ENCODE results near the gene PSD2.

The PSD2 gene

DNA sequence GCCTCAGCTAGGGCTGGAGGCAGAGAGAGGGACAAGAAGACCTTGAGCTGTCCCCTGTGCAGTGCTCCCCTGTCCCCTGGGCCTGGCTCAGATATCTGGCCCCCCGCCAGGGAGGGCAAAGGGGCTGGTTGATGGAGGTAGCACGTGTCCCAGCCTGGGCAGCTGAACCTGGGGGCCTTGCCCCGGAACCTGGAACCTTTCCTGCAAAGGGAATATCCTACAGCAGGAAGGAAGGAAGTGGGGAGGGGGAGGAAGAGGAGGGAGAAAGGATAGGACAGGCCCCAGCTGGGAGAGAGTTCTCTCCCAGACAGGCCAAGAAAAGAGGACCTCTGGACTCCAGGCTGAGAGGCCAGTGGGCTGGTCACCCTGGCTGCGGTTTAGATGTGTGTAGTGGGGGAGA lies 27.6 kb upstream of the PSD2 start:
- TF ChIP-seq, protein P1, sequence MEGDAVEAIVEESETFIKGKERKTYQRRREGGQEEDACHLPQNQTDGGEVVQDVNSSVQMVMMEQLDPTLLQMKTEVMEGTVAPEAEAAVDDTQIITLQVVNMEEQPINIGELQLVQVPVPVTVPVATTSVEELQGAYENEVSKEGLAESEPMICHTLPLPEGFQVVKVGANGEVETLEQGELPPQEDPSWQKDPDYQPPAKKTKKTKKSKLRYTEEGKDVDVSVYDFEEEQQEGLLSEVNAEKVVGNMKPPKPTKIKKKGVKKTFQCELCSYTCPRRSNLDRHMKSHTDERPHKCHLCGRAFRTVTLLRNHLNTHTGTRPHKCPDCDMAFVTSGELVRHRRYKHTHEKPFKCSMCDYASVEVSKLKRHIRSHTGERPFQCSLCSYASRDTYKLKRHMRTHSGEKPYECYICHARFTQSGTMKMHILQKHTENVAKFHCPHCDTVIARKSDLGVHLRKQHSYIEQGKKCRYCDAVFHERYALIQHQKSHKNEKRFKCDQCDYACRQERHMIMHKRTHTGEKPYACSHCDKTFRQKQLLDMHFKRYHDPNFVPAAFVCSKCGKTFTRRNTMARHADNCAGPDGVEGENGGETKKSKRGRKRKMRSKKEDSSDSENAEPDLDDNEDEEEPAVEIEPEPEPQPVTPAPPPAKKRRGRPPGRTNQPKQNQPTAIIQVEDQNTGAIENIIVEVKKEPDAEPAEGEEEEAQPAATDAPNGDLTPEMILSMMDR (IDR thresholded peaks at IDR 0.05; ENCODE audit: unreplicated experiment in 3 of 3) = no peak
- H3K4me1 Mint-ChIP-seq = peaks cover 18% of the 10 kb centered on the region
- no peak overlapping the region for H3K4me3 Mint-ChIP-seq
- peaks cover 25% of the 10 kb centered on the region for H3K27me3 Mint-ChIP-seq (ENCODE audit: low read depth)
- no peak overlapping the region for H3K27ac Mint-ChIP-seq
- H3K36me3 Mint-ChIP-seq (ENCODE audit: low read depth) = no peaks in the 10 kb centered on the region
- H3K9me3 Mint-ChIP-seq = no peaks in the 10 kb centered on the region

DNA sequence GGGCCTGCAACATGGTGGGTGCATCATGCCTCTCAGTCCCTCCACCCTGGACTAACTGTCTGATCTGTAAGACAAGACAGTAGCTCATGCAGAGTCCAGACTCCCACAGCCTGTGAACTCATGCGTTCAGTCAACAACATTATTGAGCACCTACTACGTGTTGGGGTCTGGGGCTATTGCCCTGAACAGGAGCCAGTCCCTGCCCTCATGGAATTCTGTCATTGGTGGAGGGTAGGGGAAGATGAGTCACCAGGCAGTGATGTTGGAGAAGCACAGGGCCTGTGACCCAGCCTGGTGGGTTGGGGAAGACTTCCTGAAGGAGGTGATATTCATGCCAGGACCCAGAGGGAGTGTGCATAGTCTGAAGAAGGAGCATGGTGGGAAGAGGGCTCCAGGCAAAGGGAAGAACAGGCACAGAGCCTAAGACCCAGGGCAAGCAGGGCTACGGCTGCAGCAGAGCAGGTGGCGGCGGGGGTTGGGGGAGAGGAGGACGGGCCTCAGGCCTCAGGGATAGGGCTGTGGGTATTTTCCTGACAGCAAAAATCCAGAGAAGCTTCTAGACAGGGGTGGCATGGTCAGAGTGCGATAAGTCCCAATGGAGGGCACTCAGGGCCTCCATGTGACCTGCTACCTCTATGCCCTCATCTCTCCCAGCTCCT lies 26.7 kb upstream of the PSD2 start:
- TF ChIP-seq, protein P1 (IDR thresholded peaks at IDR 0.05; ENCODE audit: unreplicated experiment in 3 of 3) = no peak
- no peak overlapping the region for H3K27ac Mint-ChIP-seq
- no peaks in the 10 kb centered on the region for H3K9me3 Mint-ChIP-seq
- H3K4me1 Mint-ChIP-seq = peaks cover 9% of the 10 kb centered on the region
- H3K4me3 Mint-ChIP-seq = no peak overlapping the region
- peaks cover 15% of the 10 kb centered on the region for H3K27me3 Mint-ChIP-seq (ENCODE audit: low read depth)
- no peaks in the 10 kb centered on the region for H3K36me3 Mint-ChIP-seq (ENCODE audit: low read depth)

DNA sequence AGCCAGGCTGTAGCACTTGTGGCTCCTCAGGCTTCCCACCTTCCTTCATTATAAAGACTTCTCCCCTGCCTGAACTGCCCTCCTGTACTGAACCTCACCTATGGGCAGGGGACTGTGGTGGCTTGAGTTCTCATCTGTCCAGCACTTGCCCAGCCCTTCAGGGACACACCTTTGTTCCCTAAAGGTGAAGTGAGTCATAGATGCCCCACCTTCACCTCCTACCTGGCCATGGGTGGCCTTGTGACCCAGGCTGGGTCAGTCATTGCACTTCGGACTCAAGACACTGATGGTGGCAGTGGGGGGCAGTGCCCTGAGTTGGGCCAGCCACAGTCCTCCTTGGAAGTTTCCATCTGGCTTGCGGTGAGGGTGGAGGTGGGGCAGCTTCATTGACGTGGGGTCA lies 26.1 kb upstream of the PSD2 start:
- Mint-ChIP-seq H3K4me1 (peaks cover 8% of the 10 kb centered on the region), H3K9me3 (no peaks in the 10 kb centered on the region), H3K27ac (no peak overlapping the region), H3K4me3 (no peak overlapping the region), H3K27me3 (ENCODE audit: low read depth) (peaks cover 14% of the 10 kb centered on the region), H3K36me3 (ENCODE audit: low read depth) (no peaks in the 10 kb centered on the region)
- TF ChIP-seq, protein P1 (IDR thresholded peaks at IDR 0.05; ENCODE audit: unreplicated experiment in 3 of 3) = no peak

DNA sequence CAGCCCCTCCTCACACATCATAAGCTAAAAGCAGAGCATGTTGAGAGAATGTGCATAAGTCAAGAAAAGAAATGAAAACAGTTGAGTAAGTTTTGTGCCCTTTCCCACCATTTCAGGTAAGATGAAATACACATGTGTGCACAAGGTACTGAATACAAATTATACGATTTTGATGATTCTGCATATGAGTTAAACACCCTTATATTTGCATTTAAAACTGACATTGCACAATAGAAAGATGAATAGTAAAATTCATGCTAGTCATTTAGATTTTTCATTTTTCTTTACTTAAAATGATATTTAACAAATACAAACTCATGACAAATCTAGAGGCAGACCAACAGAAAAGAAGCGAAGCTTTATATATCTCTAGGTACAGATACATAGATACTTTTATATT lies 24.9 kb upstream of the PSD2 start:
- Mint-ChIP-seq H3K27me3 (ENCODE audit: low read depth) (peaks cover 11% of the 10 kb centered on the region), H3K36me3 (ENCODE audit: low read depth) (no peaks in the 10 kb centered on the region), H3K4me1 (no peaks in the 10 kb centered on the region), H3K9me3 (no peaks in the 10 kb centered on the region), H3K27ac (no peak overlapping the region), H3K4me3 (no peak overlapping the region)
- TF ChIP-seq, protein P1 (IDR thresholded peaks at IDR 0.05; ENCODE audit: unreplicated experiment in 3 of 3) = no peak

DNA sequence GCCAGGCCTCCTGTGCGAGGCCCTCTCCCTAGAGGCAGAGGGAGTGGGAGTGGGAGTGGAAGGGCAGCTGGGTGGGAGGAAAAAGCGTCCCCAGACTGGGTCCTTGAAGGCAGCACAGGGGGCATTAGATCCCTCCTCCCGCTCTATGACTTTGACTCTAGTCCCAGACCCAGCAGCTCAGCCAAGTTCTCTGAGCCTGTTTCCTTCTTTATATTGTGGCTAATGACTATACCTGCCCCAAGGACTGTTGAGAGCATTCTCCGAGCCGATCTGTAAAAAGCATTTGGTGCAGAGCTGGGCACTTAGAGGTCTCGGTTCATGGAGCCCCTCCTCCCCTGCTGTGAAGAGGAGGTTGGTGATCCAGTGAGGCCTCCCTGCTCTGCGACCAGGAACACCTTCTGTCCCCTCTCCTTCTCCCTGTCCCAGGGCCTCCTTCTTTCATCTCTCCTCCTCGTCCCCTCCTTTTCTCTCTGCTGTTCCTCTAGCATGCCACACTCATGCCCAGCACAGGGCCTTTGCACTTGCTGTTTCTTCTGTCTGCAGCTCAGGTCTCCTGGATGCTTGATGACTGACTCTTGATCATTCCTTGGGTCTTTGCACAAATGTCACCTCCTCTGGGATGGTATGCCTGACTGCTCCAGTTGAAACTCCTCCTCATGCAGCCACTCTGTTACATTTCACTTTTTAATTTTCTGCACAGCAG lies 23.4 kb upstream of the PSD2 start:
- H3K27ac Mint-ChIP-seq = no peak overlapping the region
- no peak overlapping the region for H3K4me3 Mint-ChIP-seq
- no peaks in the 10 kb centered on the region for H3K4me1 Mint-ChIP-seq
- TF ChIP-seq, protein P1 (IDR thresholded peaks at IDR 0.05; ENCODE audit: unreplicated experiment in 3 of 3) = no peak
- H3K27me3 Mint-ChIP-seq (ENCODE audit: low read depth) = peaks cover 6% of the 10 kb centered on the region
- H3K9me3 Mint-ChIP-seq = no peaks in the 10 kb centered on the region
- no peaks in the 10 kb centered on the region for H3K36me3 Mint-ChIP-seq (ENCODE audit: low read depth)
